KOPT-K1 (cell line): ENCODE measurements around the gene IMMT.
"Not testable (repeated sequence)": the region's sequence is repeated elsewhere in the genome, so short reads cannot be mapped to it uniquely, and the experiment has no call there.

Experiments used
- H3K27ac ChIP-seq: fragments of 200-600 bp; sonication (generic); 2 replicates; pipeline ENCODE4 v1.5.1; 2016; ENCODE audit warnings: antibody characterized with exemption, mild to moderate bottlenecking, low read depth, low read length; ENCODE audit not compliant: poor library complexity, severe bottlenecking
- H3K36me3 ChIP-seq: fragments of 200-600 bp; sonication (generic); 2 replicates; pipeline ENCODE4 v1.5.1; 2017; ENCODE audit warnings: antibody characterized with exemption, mild to moderate bottlenecking, low read length, moderate library complexity; ENCODE audit not compliant: insufficient read depth
- H3K9me3 ChIP-seq: fragments of 200-600 bp; sonication (generic); 2 replicates; pipeline ENCODE4 v1.5.1; 2017; ENCODE audit warnings: antibody characterized with exemption, low read length, mild to moderate bottlenecking; ENCODE audit not compliant: insufficient read depth, poor library complexity, severe bottlenecking

The IMMT gene

GRCh38 chr2:86195055-86195807, at the start of gene IMMT:
Gene IMMT (minus strand): TSS chr2:86195462. CDS start chr2:86195382, 80 bp downstream.
- H3K36me3 ChIP-seq: peaks cover 37% of the 10 kb centered on the region
- H3K27ac ChIP-seq: peak within 1 kb of the TSS; percentile 96
- no peaks in the 10 kb centered on the region for H3K9me3 ChIP-seq

- not testable (repeated sequence) for H3K36me3 ChIP-seq, H3K9me3 ChIP-seq, H3K27ac ChIP-seq
Measured at GRCh38 chr2:86244781-86245180, 49.5 kb upstream of the IMMT start.

GRCh38 chr2:86243950-86244733, 48.9 kb upstream of the IMMT start:
- Histone ChIP-seq H3K9me3 (no peaks in the 10 kb centered on the region), H3K27ac (no peak overlapping the region), H3K36me3 (no peaks in the 10 kb centered on the region)

GRCh38 chr2:86243272-86243671, 48.0 kb upstream of the IMMT start:
- Histone ChIP-seq H3K36me3 (no peaks in the 10 kb centered on the region), H3K27ac (no peak overlapping the region), H3K9me3 (no peaks in the 10 kb centered on the region)

GRCh38 chr2:86241611-86242010, 46.3 kb upstream of the IMMT start:
- Histone ChIP-seq H3K27ac (no peak overlapping the region), H3K9me3 (no peaks in the 10 kb centered on the region)

GRCh38 chr2:86240251-86240650, 45.0 kb upstream of the IMMT start:
- Histone ChIP-seq H3K9me3 (no peaks in the 10 kb centered on the region), H3K27ac (no peak overlapping the region), H3K36me3 (no peaks in the 10 kb centered on the region)

More at GRCh38 chr2:86241611-86242010, 46.3 kb upstream of the IMMT start:
- no peaks in the 10 kb centered on the region for H3K36me3 ChIP-seq

GRCh38 chr2:86239745-86240144, 44.5 kb upstream of the IMMT start:
- Histone ChIP-seq H3K36me3 (no peaks in the 10 kb centered on the region), H3K27ac (no peak overlapping the region), H3K9me3 (no peaks in the 10 kb centered on the region)

- Histone ChIP-seq H3K9me3 (no peaks in the 10 kb centered on the region), H3K36me3 (no peaks in the 10 kb centered on the region), H3K27ac (no peak overlapping the region)
Measured at GRCh38 chr2:86239326-86239725, 44.1 kb upstream of the IMMT start.

- no peaks in the 10 kb centered on the region for H3K36me3 ChIP-seq
- H3K27ac ChIP-seq: no peak overlapping the region
- no peaks in the 10 kb centered on the region for H3K9me3 ChIP-seq
Measured at GRCh38 chr2:86238354-86238753, 43.1 kb upstream of the IMMT start.

- Histone ChIP-seq H3K36me3 (no peaks in the 10 kb centered on the region), H3K9me3 (no peaks in the 10 kb centered on the region), H3K27ac (no peak overlapping the region)
Measured at GRCh38 chr2:86237172-86237571, 41.9 kb upstream of the IMMT start.

GRCh38 chr2:86235196-86235980, 40.1 kb upstream of the IMMT start:
- Histone ChIP-seq H3K9me3 (no peaks in the 10 kb centered on the region), H3K36me3 (no peaks in the 10 kb centered on the region), H3K27ac (no peak overlapping the region)

- Histone ChIP-seq H3K9me3 (no peaks in the 10 kb centered on the region), H3K27ac (no peak overlapping the region), H3K36me3 (no peaks in the 10 kb centered on the region)
Measured at GRCh38 chr2:86234563-86235131, 39.4 kb upstream of the IMMT start.

GRCh38 chr2:86233436-86233835, 38.2 kb upstream of the IMMT start:
- no peaks in the 10 kb centered on the region for H3K36me3 ChIP-seq
- no peak overlapping the region for H3K27ac ChIP-seq
- H3K9me3 ChIP-seq: no peaks in the 10 kb centered on the region

GRCh38 chr2:86232910-86233309, 37.6 kb upstream of the IMMT start:
- Histone ChIP-seq H3K27ac (no peak overlapping the region), H3K36me3 (no peaks in the 10 kb centered on the region), H3K9me3 (no peaks in the 10 kb centered on the region)

- Histone ChIP-seq H3K36me3 (no peaks in the 10 kb centered on the region), H3K27ac (no peak overlapping the region), H3K9me3 (no peaks in the 10 kb centered on the region)
Measured at GRCh38 chr2:86232373-86232784, 37.1 kb upstream of the IMMT start.
